B cell (primary cell): ENCODE measurements around the gene TM7SF3.

ENCODE experiments used
- CTCF ChIP-seq: fragments of 200-600 bp; IDR thresholded peaks from one replicate; pipeline ENCODE4 v1.8.0; 2022; ENCODE audit warnings: antibody characterized with exemption, mild to moderate bottlenecking
- EZH2 ChIP-seq: IDR thresholded peaks from 2 replicates; pipeline ENCODE4 v1.6.1; 2012; ENCODE audit warnings: borderline replicate concordance, low read depth, mild to moderate bottlenecking, moderate library complexity, low read length; ENCODE audit not compliant: insufficient read depth, poor library complexity, severe bottlenecking

- TF ChIP-seq CTCF = no peak
- TF ChIP-seq EZH2 = no peak
These were observed 12.1 kb upstream of the TM7SF3 start for GRCh38 chr12:27026257-27026656.
